Raji (cell line): ENCODE results near the gene PRKAG2.

Source experiments
- POLR2A ChIP-seq: IDR thresholded peaks from 2 replicates; pipeline ENCODE4 v1.6.1; 2011; ENCODE audit warnings: low read depth, low read length, control low read depth; ENCODE audit not compliant: insufficient read depth

Gene PRKAG2

GRCh38 chr7:151744656-151745638 is 132.0 kb downstream of the PRKAG2 start:
- no peak for TF ChIP-seq POLR2A

- TF ChIP-seq POLR2A = no peak
These were observed 132.8 kb downstream of the PRKAG2 start for GRCh38 chr7:151744051-151744580.

- TF ChIP-seq POLR2A = no peak
These were observed 133.4 kb downstream of the PRKAG2 start for GRCh38 chr7:151743481-151743983.

GRCh38 chr7:151742713-151743480 is 134.0 kb downstream of the PRKAG2 start:
- no peak for TF ChIP-seq POLR2A

GRCh38 chr7:151741585-151741984 is 135.3 kb downstream of the PRKAG2 start:
- TF ChIP-seq POLR2A = no peak

GRCh38 chr7:151740081-151740851 is 136.6 kb downstream of the PRKAG2 start:
- TF ChIP-seq POLR2A = no peak

GRCh38 chr7:151738925-151739324 is 138.0 kb downstream of the PRKAG2 start:
- no peak for TF ChIP-seq POLR2A

GRCh38 chr7:151736403-151736909 is 140.5 kb downstream of the PRKAG2 start:
- TF ChIP-seq POLR2A = no peak

DNA sequence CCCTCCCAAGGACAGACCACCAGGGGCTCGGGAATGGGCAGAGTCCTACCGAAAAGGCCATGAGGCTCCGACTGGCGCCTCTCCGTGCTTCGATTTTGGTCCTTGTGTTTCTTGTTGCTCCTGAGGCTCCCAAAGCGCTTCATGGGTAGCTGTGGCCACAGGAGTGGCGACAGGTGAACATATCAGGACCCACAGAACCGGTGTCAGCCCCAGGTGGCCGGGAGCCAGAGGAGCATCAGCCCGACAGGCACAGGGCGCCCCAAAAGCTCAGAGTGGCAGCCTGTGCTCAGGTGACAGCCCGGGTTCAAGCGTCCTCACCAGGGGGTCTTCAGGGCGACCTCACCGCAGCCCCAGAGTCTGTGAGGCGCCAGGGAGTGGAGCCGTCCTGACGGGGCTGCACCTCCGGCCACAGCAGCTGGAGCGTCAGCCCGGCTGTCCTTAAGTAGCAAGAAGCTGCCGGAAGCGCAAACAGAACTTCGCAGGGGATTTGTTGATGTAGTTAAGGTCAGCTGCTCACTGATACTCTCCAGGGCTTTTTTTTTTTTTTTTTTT is 141.0 kb downstream of the PRKAG2 start:
- TF ChIP-seq POLR2A = no peak

DNA sequence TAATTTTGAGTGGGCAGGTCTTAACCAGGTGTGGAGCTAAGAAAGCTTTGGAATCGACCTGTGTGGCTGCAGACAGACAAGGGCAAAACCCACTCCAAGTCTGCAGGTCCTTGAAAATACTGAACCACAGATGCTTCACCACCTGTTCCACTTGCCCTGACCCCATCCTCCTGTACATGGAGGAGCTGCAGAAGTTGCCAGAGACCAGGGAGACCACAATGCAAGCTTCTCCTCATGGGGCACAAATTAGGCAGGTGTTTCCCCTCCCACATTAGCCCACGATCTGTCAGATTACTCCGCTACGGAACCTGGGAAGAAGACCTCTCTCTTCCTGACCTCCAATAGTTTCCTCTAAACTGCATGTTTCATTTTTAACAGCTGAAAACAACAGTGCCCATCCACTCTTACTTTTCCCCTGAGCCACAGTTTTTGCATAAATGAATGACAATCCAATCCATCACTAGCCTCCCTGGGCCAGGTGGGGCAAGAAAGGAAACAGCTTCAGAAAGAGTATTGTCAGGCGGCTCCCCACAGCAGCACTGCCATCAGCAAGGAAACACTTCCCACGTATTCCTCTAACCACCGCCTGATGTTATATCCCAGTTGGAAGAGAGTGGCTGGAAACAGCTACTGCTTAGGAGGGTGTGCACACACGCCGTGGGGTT is 141.6 kb downstream of the PRKAG2 start:
- TF ChIP-seq POLR2A = no peak

GRCh38 chr7:151732834-151733592 is 143.9 kb downstream of the PRKAG2 start:
- TF ChIP-seq POLR2A = no peak

DNA sequence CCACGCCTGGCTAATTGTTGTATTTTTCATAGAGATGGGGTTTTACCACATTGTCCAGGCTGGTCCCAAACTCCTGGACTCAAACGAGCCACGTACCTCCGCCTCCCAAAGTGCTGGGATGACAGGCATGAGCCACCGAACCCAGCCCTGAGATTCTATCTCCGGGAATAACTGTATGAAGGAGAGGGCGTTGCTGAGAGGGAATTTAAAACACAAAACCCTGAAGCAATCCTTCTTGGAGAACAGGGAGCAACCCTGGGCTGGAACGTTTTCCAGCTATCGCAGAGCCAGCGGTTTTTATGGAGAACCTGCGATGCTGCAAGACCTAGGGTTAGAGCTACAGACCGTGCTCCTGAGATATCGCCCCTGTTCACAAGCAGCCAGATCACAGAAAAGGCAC is 144.6 kb downstream of the PRKAG2 start:
- TF ChIP-seq POLR2A = no peak

DNA sequence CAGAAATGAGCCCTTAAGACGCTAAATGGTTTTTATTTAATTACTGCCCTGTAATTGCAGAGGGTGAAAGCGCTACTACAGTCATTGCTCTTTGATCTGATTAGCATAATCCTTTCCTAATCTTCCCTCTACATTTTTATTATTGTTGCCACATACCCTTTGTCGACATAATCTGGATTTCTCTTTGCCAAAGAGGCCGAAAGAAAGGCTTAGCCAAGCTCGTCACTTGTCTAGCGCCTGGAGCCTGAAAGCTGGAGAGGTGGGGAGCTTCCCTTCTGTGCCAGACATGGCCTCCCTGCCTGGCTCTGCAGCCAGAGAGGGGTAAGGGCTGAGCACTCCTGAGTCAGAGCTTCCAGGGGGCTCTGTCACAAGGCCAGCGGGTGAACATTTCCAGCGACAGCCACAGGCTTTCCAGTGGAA is 145.9 kb downstream of the PRKAG2 start:
- no peak for TF ChIP-seq POLR2A
